ENCODE data around the gene HHLA2. TPM values are rescaled to one million over a fixed set of nuclear protein-coding genes. Genes with fewer than 3 reads are reported as not detected.

Gene HHLA2
- polyA plus RNA-seq, 1 donor from 2014 or later = not detected

DNA sequence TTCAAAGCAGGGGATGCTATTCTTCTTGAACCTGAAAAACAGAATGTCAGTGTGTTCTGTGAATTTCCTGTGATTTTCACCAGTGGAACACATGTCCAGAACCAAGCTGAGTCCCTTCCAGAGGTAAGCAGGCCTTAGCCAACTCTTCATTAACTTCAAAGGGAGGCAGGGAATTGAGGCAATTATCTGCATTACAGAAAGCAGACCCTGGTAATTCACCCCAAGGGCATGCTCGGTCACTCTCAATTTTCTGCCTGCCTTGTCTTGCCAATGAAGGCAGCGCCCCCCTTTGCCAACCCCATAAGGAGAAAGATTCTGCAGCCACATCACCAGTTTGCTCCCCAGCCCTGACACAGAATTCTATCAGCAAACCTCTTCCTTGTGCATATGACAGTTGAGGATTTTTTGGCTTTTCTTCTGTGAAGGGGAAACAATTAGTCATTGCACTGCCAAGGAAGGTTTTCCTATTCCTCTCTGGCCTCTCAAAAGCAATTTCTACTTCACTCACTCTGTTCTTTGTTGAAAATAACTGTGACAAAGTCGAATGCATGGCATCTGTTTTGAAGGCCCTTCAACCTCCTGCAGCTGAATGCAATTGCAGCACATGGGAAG lies 85.3 kb downstream of the HHLA2 start:
- Mint-ChIP-seq H3K9me3 (peaks cover 0 to 3% (median 0%) of the 10 kb centered on the region in 3 donors), H3K4me1 (no peaks in the 10 kb centered on the region), H3K36me3 (peaks cover 2% of the 10 kb centered on the region), H3K4me3 (no peak overlapping the region), H3K27ac (no peak overlapping the region), H3K27me3 (no peaks in the 10 kb centered on the region)

DNA sequence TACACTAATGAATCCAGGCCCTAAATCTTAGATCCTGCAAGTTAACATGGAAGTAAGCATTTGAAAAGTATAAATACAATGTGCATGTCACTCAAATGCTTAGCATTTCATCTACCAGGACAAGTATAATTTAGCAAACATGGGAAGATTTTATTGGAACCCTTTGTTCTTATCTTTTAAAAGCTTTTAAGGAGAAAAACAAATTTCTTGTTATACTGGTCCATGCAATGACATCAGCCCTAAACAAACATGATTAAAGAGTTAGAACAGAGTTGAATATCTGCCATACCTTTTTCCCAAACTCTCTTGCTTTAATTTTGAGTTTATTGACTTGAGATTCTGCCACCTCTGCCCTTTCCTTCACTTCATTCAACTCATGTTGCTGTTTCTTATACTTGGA lies 87.0 kb downstream of the HHLA2 start:
- no peaks in the 10 kb centered on the region for H3K27me3 Mint-ChIP-seq
- peaks cover 2% of the 10 kb centered on the region for H3K36me3 Mint-ChIP-seq
- H3K4me3 Mint-ChIP-seq = no peak overlapping the region
- H3K4me1 Mint-ChIP-seq = peaks cover 6 to 11% (median 7%) of the 10 kb centered on the region in 3 donors
- H3K9me3 Mint-ChIP-seq = peaks cover 0 to 3% (median 0%) of the 10 kb centered on the region in 3 donors
- no peak overlapping the region for H3K27ac Mint-ChIP-seq

DNA sequence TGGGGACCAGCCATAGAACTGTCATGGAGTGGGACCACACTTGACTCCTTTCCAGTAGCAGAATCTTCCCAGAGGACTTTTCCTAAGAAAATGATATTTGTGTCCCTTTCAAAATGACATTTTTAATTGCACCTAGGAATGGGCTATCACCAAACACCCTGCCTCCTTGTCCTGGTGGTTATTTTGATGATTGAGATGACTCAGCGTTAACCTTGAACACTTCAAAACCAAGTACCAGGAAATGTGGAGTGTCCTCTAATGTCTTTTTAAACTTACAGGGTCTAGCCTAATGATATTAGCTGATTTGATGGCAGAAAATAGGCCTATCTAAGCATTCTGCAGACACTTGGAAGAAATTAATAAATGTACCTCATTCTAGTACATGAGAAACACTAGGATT lies 90.7 kb downstream of the HHLA2 start:
- Mint-ChIP-seq H3K4me1 (peaks cover 18 to 21% (median 18%) of the 10 kb centered on the region in 3 donors), H3K27ac (no peak overlapping the region), H3K9me3 (peaks cover 0 to 2% (median 0%) of the 10 kb centered on the region in 3 donors), H3K27me3 (no peaks in the 10 kb centered on the region), H3K4me3 (no peak overlapping the region), H3K36me3 (peaks cover 2% of the 10 kb centered on the region)

DNA sequence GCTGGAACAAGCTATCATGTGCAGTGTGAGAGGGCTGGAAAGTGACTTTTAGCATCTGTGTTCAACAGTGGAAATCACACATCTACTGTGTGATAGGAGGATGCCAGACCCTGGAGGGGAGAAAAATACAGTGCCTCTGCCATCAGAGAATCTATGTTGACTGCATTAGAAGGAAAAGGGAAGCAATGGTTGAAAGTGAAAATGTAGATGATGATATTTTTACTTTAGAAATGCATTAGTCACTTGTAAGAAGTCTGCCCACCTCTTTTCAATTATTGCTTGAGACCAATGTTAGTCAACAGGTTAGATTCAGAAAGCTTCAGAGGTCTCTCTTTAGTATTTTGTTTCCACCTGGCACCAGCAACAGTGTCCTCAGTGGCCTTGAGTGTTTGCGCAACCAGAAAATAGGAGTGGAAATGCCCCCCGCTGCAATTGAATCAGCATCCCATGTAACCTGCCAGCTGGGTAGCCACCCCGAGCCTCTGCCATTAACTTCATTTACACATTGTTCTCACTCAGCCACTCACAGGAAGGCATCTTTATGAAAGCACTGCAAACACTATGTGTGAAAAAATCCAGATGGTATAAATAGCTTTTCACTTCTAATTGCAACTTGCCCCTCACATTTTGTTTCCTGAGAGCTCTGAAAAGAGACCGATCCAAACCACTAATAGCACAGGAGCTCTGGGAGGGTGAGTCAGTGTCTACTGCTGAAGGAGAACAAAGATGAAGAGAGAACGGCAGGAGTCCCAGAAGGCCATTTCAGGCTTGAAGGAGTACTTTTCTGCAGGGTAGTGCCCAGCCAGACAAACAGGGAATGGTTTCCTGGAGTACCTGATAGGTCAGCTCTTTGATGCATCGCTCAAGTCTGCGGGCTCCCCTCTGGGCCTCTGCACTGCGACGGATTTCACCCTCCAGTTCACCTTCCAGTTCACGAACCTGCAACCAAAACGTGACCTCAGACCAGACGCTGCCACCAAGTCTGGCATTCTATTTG lies 92.1 kb downstream of the HHLA2 start:
- Mint-ChIP-seq H3K4me1 (peaks cover 18 to 21% (median 18%) of the 10 kb centered on the region in 3 donors), H3K27ac (peak overlapping the region in 1 of 3 donors; percentile 59), H3K9me3 (peaks cover 0 to 2% (median 0%) of the 10 kb centered on the region in 3 donors), H3K27me3 (no peaks in the 10 kb centered on the region), H3K4me3 (peak overlapping the region in 2 of 4 donors; percentile 49 to 84), H3K36me3 (peaks cover 5% of the 10 kb centered on the region)

DNA sequence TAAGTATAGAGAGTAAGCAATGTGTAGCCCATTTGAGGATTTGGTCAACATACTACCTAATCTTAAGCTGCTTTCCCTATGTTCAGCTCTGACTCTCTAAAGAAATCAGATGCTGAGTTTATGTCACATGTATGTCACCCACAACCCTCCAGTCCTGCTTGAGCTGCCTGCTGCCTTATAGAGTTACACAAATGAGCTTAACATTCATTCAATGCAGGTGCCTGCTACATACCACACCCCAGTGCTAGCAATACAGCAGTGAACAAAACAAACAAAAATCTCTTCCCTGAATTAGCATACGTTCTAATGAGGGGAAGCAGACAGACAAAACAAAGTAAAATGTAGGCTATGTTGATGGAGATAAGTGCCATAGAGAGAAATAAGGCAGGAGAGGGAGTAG lies 93.0 kb downstream of the HHLA2 start:
- Mint-ChIP-seq H3K9me3 (peaks cover 0 to 2% (median 0%) of the 10 kb centered on the region in 3 donors), H3K4me3 (no peak overlapping the region), H3K4me1 (peaks cover 18 to 21% (median 18%) of the 10 kb centered on the region in 3 donors), H3K36me3 (peaks cover 3% of the 10 kb centered on the region), H3K27ac (no peak overlapping the region), H3K27me3 (no peaks in the 10 kb centered on the region)

DNA sequence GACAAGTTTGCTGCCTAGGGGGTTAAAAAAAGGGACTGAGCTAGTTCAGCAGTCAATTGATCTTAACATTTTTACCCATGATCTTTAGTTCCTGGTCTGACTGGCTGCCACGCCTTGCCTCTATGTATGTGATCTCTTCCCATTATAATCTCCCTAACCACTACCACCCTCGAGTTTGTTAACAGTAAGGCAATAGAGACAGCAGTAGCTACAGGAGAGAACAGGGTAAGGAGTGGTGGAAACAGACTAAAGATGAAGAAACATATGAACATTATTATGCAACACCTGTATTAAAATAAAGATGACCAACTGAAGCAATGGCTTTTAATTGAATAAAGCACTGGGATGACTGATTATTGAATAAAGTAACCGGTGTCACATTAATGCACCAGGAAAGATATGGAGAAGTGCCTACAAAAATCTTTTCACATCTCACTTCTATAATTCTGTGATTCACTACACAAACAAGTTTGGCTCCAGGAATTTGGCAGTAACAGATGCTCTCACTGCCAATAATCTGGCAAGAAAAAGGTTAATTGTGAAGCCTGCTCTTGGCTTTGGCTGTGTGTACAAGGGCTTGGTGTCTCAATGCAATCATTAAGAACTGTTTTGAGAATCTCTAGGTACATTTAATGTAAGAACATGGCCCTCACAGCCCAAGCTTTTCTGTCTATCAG lies 95.7 kb downstream of the HHLA2 start:
- no peak overlapping the region for H3K4me3 Mint-ChIP-seq
- no peaks in the 10 kb centered on the region for H3K27me3 Mint-ChIP-seq
- no peak overlapping the region for H3K27ac Mint-ChIP-seq
- H3K4me1 Mint-ChIP-seq = peaks cover 18 to 21% (median 20%) of the 10 kb centered on the region in 3 donors
- H3K36me3 Mint-ChIP-seq = peaks cover 3% of the 10 kb centered on the region
- H3K9me3 Mint-ChIP-seq = no peaks in the 10 kb centered on the region

DNA sequence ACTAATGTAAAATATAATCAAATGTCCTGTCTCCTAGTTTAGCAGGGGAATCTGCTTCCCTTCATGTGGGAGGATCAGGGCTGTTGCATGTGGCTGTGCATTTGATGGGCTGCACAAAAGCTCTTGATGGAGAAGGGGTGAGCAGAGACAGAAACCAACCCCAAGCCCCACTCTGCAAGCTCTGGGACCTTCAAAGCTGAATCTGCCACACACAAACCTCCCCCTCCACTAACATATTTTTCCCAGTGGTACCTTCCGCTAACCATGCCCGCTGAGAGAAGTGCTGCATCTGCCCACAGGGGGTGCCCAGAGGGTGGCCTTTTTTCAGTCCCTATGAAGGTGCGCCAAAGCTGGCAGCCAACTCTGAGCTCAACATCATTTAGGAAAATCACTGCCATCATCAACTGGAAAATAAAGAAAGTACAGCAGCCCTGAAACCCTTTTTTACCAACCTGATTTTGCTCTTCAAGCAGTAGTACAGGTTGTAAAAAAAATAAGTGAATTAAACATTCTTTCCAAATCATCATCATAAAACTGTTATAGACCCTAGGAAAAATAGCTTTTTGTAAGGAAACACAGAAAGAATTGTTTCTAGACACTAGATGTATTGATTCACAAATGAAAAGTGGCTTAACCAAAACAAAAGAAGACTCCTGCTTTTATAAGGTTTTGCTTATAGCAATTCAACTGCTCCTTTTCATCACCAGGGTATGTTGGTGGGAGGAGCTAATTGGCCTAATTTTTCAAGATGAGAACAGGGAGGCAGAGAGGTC lies 97.0 kb downstream of the HHLA2 start:
- Mint-ChIP-seq H3K4me1 (peaks cover 10 to 15% (median 11%) of the 10 kb centered on the region in 3 donors), H3K36me3 (peaks cover 3% of the 10 kb centered on the region), H3K27ac (peak overlapping the region in 1 of 3 donors; percentile 5), H3K4me3 (no peak overlapping the region), H3K9me3 (no peaks in the 10 kb centered on the region), H3K27me3 (no peaks in the 10 kb centered on the region)

DNA sequence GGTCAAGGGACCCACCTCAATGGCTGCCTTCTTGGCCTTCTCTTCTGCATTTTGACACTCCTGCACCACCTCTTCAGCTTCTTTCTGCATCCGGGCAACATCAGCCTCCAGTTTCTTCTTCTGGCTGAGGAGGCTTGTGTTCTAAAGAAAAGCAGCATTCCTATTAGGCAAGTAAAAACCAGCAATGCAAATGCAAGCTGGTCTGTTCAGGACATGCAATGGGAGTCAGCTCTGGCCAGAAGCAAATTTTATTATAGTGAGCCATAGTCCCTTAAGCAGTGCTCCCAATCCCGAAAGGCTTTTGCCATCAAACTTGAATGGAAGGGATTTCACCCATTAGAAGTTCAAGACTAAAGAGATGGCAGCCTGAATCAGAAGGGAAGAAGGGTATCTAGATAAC lies 97.7 kb downstream of the HHLA2 start:
- H3K9me3 Mint-ChIP-seq = no peaks in the 10 kb centered on the region
- H3K4me3 Mint-ChIP-seq = no peak overlapping the region
- H3K27ac Mint-ChIP-seq = peak overlapping the region in 1 of 3 donors; percentile 5
- peaks cover 3 to 8% (median 4%) of the 10 kb centered on the region in 3 donors for H3K4me1 Mint-ChIP-seq
- peaks cover 3% of the 10 kb centered on the region for H3K36me3 Mint-ChIP-seq
- H3K27me3 Mint-ChIP-seq = no peaks in the 10 kb centered on the region

DNA sequence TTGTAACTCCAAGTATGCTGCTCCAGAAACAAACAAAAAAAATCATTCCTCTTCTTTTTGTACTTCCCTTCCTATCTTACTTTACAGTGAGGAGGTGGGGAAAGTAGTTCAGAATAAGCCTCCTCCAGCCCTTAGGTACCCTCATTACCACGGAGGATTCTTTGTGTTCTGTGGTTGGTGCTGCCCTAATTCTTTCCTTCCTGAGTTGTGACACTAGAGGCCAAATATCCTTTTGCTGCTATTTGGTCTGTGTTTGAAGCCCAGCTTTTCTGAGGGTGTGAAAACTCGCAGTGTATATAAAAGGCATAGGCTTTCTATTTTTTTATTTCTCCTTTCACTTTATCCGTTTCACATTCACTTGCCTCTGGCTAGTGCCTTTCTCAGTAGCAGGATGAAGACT lies 98.2 kb downstream of the HHLA2 start:
- Mint-ChIP-seq H3K36me3 (peaks cover 3% of the 10 kb centered on the region), H3K4me1 (peaks cover 0 to 3% (median 0%) of the 10 kb centered on the region in 3 donors), H3K9me3 (peaks cover 0 to under 1% (median 0%) of the 10 kb centered on the region in 3 donors), H3K27ac (no peak overlapping the region), H3K27me3 (no peaks in the 10 kb centered on the region), H3K4me3 (no peak overlapping the region)

DNA sequence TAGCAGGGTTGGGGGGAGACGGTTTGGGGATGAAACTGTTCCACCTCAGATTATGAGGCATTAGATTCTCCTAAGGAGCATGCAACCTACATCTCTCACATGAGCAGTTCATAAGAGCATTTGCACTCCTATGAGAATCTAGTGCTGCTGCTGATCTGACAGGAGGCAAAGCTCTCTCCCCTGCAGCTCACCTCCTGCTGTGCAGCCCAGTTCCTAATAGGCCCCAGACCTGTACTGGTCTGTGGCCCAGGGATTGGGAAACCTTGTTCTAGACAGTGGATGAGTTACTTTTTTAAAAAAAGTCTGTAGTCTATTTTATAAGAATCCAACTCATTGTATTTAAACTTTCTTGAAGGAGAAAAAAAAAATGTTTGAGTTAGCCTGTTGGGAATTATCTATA lies 100.0 kb downstream of the HHLA2 start:
- Mint-ChIP-seq H3K27ac (no peak overlapping the region), H3K4me3 (no peak overlapping the region), H3K27me3 (no peaks in the 10 kb centered on the region), H3K9me3 (peaks cover 0 to 8% (median 0%) of the 10 kb centered on the region in 3 donors), H3K36me3 (peaks cover 3% of the 10 kb centered on the region), H3K4me1 (peaks cover 0 to 3% (median 0%) of the 10 kb centered on the region in 3 donors)

DNA sequence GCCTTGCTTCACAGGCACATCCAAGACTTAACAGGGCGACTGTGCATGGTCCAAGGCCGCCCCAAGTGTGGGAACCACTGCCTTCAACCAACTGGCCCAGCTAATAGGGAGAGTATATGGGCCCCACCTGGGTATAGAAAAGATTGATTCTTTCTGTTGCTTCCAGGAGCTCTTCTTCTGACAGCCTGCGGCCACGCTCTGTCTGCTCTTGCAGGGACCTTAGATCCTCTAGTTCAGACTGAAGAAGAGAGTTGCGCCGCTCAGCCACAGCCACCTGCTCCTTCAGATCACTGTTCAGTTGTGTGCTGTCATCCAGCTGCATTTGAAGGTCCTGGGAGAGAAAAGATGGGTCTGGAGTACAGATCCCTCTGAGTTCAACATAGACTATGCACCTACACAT lies 102.2 kb downstream of the HHLA2 start:
- H3K4me3 Mint-ChIP-seq = no peak overlapping the region
- H3K27ac Mint-ChIP-seq = no peak overlapping the region
- H3K4me1 Mint-ChIP-seq = peaks cover 0 to 3% (median 0%) of the 10 kb centered on the region in 3 donors
- no peaks in the 10 kb centered on the region for H3K36me3 Mint-ChIP-seq
- peaks cover 0 to 8% (median 0%) of the 10 kb centered on the region in 3 donors for H3K9me3 Mint-ChIP-seq
- no peaks in the 10 kb centered on the region for H3K27me3 Mint-ChIP-seq

DNA sequence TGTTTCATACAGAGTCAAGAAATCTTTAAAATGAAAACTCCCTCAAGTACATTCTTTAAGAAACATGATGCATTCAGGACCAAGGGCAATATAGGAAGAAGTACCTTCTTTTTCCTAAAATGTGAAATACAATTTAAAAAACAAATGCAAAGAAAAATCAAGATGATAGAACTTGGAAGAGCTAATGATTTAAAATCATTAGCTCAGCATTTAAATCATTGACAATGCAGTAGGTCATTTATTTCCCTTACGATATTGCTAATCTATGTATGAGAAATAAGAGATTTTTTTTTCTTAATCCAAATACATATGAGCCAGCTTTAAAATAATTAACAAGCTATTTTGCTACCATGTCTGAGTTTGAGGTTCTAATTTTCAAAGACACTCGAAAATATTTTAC lies 105.5 kb downstream of the HHLA2 start:
- no peak overlapping the region for H3K27ac Mint-ChIP-seq
- H3K4me3 Mint-ChIP-seq = no peak overlapping the region
- no peaks in the 10 kb centered on the region for H3K27me3 Mint-ChIP-seq
- H3K9me3 Mint-ChIP-seq = peaks cover 0 to 8% (median 0%) of the 10 kb centered on the region in 3 donors
- H3K4me1 Mint-ChIP-seq = peaks cover 1 to 9% (median 4%) of the 10 kb centered on the region in 3 donors
- no peaks in the 10 kb centered on the region for H3K36me3 Mint-ChIP-seq

DNA sequence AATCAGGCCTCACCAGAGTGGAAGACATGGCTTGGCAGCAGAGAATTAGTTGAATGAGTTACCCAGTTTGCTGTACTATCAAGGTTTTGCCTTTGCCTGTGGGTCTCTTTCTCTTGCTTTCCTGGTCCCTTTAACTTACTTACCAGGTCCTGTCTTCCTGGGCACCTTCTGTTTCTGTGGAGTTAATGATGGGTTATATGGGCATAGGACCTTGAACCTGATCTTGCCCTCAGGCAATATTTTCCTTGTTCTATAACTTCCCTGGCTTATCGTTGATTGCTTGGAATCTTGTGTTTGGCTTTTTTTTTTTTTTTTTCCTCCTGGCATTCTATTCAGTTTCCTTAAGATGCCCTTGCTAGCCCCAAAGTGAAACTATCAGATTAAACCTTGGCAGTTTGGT lies 106.8 kb downstream of the HHLA2 start:
- H3K9me3 Mint-ChIP-seq = peaks cover 0 to 8% (median 0%) of the 10 kb centered on the region in 3 donors
- peaks cover 14 to 20% (median 15%) of the 10 kb centered on the region in 3 donors for H3K4me1 Mint-ChIP-seq
- no peaks in the 10 kb centered on the region for H3K27me3 Mint-ChIP-seq
- H3K4me3 Mint-ChIP-seq = no peak overlapping the region
- H3K36me3 Mint-ChIP-seq = no peaks in the 10 kb centered on the region
- no peak overlapping the region for H3K27ac Mint-ChIP-seq

DNA sequence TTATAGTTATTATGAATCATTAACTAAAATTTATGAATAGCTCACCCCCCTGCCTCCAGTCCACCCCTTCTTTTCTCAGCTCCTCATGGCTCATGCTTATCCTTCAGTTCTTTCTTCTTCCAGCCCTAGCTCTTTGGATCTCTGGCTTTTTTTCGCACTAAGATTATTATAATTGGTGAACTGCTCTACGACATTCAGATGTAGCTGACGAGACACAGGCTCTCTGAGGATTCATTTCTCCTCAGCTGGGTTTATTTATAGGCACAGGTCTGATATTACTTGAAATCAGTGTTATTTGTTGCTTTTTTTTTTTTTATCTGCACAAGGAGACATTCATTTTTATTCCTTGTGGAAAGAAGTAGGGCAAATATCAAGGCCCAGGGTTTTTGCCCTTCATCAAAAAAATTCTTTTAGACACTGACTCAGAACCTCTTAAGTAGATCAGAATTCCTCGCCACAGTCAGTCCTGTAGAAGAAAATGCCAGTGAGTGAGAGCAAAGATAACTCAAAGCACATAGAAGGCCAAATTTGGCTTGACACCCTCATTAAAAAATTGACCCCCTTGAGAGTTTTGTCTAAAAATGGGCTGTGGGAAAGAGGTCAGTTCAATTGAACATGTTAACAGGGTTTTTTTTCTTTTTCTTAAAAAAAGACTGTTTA lies 107.5 kb downstream of the HHLA2 start:
- peaks cover 0 to 8% (median 0%) of the 10 kb centered on the region in 3 donors for H3K9me3 Mint-ChIP-seq
- H3K36me3 Mint-ChIP-seq = no peaks in the 10 kb centered on the region
- H3K27ac Mint-ChIP-seq = no peak overlapping the region
- H3K4me1 Mint-ChIP-seq = peaks cover 16 to 26% (median 19%) of the 10 kb centered on the region in 3 donors
- no peaks in the 10 kb centered on the region for H3K27me3 Mint-ChIP-seq
- H3K4me3 Mint-ChIP-seq = no peak overlapping the region

Data from IgD-negative memory B cell (primary cell).